RPMI8226 (cell line): ENCODE measurements around the gene GRK2.
A peak's percentile ranks its signal among the peaks of the same experiment; 100 is the strongest.

ENCODE experiments used
- DNase-seq: peaks from one replicate; pipeline ENCODE4 v3.0.0-alpha.2; 2015

Gene GRK2

DNA sequence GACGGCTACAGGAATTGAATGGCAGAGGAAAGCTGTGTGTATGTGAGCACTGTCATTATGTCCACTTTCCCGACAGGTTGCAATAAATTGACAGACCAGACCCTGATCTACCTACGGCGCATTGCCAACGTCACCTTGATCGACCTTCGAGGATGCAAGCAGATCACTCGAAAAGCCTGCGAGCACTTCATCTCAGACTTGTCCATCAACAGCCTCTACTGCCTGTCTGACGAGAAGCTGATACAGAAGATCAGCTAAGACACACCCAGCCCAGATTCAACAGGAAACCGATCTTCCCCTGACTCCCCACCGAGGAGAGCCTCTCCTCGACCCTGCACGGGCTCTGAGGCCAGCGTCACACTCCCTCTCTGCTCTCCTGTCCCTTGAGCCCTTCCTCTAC is 11.5 kb upstream of the GRK2 start:
- no peak for DNase-seq

DNA sequence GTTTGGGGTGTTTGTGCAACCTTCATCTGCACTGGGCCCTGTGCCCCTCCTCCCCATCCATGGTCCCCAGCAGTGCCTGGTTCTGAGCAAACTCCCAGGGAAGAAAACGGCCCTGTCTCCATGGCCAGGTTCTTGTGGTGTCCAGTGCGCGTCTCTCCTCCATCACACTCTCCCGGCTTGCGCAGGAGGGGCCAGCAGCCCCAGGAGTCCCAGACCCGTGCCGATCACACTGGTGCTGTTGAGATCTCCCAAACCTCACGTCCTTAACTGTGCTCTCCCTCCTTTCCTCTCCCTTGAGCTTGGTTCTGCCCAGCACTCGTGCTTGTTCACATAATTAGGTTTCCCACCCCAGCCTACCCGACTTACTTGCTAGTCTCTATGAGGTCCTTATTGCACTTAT is 10.9 kb upstream of the GRK2 start:
- DNase-seq, result no peak

DNA sequence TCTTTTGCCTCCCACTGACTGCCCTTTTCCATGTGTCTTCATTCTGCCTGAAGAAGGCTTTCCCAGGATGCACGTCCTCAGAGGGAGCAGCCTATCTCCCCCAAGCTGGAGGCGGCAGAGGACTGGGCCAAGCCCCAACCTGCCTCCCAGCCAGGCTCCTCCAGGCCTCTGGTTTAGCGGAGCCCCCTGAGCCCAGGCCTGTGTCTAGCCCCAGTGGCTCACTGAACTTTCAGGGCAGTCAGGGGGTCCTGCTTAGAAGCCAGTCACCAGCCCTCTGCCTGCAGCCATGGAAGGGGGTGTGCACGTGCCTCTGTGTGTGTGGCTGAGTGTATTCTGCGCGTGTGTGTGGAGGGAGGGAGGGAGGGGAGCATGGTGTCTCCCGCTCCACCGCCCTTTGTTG is 10.4 kb upstream of the GRK2 start:
- no peak for DNase-seq

GRCh38 chr11:67256477-67257135 is 9.7 kb upstream of the GRK2 start:
- no peak for DNase-seq

- DNase-seq, result no peak
Observed at GRCh38 chr11:67260406-67260805, 5.9 kb upstream of the GRK2 start.

DNA sequence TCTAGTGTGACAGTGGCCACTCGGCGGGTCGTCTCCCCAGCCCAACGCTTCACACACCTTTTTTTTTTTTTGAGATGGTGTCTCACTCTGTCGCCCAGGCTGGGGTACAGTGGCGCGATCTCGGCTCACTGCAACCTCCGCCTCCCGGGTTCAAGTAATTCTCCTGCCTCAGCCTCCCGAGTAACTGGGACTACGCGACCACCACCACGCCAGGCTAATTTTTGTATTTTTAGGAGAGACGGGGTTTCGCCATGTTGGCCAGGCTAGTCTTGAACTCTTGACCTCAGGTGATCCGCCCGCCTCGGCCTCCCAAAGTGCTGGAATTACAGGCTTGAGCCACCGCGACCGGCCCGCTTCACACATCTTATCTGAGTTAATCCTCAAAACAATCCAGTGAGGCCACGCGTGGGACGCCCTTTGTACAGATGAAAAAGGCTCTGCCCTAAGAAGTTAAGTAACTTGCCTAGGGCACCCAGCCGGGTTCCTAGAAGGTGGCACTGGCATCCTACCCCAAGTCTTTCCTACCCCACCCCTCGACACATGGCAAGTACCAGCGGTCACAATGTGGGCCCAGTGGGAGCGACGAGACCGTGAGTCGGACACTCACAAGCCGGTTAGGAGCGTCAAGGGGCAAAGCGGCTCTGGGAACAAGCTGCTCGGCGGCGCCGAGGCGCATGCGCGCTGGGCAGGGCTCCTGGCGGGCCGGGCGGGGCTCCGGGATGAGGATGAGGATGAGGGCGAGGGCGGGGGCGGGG is 5.2 kb upstream of the GRK2 start:
- DNase-seq, result peak; percentile 18

DNA sequence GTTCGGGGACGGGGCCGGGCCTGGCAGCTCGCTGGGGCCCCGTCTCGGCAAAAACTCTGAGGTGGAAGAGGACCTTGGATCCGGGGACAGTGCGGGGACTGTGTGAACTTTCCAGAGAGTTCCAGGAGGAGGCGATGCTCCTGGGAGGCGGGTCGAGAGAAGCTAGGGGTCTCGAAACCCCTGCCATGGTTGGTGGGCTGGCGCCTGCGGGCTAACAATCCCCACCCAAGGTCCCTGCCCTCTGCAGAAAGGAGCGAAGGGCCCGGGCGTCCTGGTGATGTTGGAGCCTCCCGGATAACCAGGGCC is 4.7 kb upstream of the GRK2 start:
- no peak for DNase-seq

DNA sequence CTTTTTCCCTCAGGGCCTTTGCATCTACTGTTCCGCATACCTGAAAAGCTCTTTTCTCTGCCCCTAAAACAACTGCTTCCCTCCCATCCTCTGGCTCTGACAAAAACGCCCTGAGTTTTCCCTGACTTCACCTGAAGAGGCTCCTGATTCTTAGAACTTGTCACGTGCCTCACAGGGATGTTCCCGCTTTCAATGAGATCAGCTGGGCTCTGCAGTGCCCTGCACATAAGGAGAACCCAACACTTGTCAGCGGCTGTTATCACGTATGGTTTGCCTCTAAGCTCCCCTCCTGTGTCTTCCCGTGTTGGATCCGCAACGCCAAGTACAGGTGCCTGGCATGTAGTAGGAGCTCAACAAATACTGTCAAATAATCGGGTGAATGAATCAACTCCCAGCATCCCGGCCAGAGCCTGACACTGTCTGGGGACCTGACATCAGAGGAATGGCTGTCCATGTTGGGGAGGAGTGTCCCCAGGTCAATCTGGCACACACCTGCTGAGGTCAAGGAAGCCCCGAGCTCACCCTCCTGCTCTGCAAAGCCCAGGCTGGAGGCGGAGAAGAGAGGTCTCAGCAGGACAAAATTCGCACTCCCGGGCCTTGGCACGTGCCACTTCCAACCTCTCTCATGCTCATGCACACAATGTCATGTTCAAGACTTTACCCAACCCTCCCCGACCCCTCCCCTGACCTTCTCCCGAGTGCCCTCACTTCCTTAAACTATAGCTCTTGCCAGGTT is 4.2 kb upstream of the GRK2 start:
- DNase-seq, result no peak

- DNase-seq, result peak; percentile 85
Observed at GRCh38 chr11:67262731-67263675, 3.3 kb upstream of the GRK2 start.

DNA sequence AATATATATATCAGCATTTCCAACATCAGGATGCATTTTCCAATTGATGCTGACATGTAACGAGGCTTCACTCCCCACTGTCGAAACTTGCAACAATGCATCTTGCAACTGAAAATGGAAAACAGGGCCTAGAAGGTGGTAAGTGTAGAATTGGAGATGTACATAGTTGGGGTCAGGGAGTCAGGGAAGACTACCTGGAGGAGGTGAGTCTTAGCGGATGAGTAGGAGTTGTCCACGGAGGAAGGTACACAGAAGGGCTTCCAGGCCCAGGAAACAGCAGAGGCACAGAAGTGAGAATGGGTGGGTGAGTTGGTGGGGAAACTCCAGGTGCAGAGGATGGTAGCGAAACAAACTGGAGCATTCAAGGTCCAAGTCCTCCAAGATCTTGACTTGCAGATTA is 2.0 kb upstream of the GRK2 start:
- DNase-seq, result no peak

DNA sequence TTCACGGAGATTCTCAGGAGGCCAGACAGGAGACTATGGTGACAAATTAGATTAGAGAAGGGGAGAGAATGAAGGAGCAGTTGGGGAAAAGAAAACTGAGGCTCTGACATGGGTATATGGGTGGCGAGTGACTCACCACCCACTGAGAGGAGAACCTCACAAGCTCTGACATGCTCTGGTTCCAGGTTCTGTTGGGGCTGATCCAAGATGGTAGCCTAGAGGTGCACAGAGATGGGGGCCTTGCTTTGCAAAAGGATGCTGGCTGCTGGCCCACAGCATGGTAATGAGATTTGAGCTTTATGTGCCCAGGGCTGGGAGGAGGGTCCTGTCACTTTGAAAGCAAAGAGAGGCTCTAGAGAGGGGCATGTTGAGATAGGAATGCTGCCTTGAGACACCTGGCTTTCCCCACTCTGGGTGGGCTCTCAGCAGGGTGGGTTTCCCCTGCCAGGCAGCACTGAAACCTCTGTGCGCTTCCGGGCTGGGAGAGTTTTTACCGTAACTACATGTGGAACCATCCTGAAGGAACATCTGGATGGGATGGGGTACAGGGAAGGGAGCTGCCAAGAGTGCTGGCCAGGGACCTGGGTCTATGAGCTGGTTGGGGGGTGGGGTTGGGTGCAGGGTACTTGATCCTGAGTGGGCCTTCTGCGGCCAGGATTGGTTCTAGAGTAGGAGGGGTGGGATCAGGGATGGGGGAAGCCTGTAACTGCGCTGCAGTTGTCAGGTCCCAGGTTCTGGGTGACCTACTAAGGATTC is 1.2 kb upstream of the GRK2 start:
- no peak for DNase-seq

- peak; percentile 77 for DNase-seq
Observed at GRCh38 chr11:67265633-67266448, 432 bp upstream of the GRK2 start.

GRCh38 chr11:67267188-67268080 is 1.2 kb downstream of the GRK2 start:
- peak; percentile 89 for DNase-seq

GRCh38 chr11:67268081-67268961 is 2.0 kb downstream of the GRK2 start:
- no peak for DNase-seq

DNA sequence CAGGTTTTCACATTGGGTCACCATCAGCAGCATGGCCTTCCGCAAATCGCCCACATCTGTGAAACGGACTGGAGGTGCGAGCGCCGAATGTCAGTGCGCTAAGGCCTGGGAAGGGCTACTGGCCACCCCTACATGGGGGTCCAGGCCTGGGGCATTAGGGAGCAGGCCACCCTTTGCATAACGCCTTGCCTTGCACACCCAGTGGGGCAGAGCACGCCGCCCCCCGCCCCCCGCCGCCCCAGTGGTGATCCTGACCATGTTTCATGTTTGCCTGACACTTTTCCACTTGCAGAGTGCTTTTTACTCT is 2.6 kb downstream of the GRK2 start:
- DNase-seq, result no peak

DNA sequence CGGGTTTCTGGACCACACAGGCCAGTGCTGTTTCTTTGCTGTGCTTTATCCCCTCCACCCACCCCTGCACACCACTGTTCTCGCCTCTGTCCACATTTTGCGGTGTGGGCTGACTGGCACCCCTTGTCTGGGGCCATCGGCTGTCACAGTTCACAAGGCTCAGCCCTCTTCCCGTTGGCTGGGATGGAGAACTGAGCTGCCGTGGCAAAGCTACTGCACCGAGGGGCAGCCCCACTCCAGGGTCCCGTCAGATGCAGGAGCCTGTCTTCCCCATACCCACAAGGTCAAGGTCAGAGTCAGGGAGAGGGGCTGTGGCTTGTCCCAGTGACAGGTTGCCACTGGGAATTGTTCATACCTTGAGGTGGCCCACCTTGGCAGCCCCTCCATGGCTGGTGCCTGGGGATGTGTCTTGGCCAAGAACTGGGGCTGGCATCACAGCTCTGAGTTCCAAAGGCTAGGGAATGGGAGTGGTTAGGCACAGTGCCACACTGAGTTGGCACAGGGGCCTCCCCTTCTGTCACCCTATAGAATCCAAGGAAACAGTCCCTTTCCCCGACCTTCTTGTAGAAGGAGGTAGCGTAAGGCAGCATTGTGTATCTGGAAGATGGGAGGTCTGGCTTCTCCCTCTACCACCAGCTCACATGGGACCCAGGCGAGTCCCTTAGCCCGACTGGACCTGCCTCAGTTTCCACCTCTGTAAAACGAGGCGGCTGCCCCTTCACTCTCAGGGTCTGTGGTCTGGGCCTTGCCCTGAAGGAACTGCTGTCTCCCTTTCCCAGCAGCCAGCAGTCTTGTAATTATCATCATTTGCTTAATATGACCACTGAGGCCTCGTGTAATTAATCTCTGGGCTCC is 3.4 kb downstream of the GRK2 start:
- DNase-seq, result no peak

GRCh38 chr11:67270256-67271204 is 4.3 kb downstream of the GRK2 start:
- DNase-seq, result no peak
